ENCODE measurements around the gene PTPRT. TPM values are rescaled to one million over a fixed set of nuclear protein-coding genes. Genes with fewer than 3 reads are reported as not detected.

Gene PTPRT
- total RNA-seq, 1 experiment from 2014 or later = not detected

GRCh38 chr20:42294976-42295375 is 894.7 kb downstream of the PTPRT start:
- ChIA-PET RAD21 (ENCODE audit: low non-redundant PET in 1 of 2, low total read pairs in 2 of 2, uncharacterized antibody in 2 of 2, unreplicated experiment in 2 of 2) (no interaction called here), POLR2A (no interaction called here), CTCF (no interaction called here)
- no peak overlapping the region for H3K4me2 ChIP-seq (ENCODE audit: low read length)
- H3K36me3 ChIP-seq (ENCODE audit: control insufficient read depth in 1 of 2, insufficient read depth in 2 of 2, low read length in 2 of 2) = no peaks in the 10 kb centered on the region
- no peak overlapping the region for H2AFZ ChIP-seq (ENCODE audit: low read depth, low read length, poor library complexity, severe bottlenecking)
- no peak overlapping the region for H3K9ac ChIP-seq (ENCODE audit: low read length)
- no peak for TF ChIP-seq CBX3 (IDR thresholded peaks at IDR 0.05; ENCODE audit: low read depth)
- no peak for TF ChIP-seq CTCF (IDR thresholded peaks at IDR 0.05 in 2 of 3, conservative IDR thresholded peaks at IDR 0.05 in 1 of 3; ENCODE audit: borderline replicate concordance in 1 of 3, insufficient read depth in 1 of 3, low read depth in 2 of 3, low read length in 2 of 3)
- no peak overlapping the region for H3K4me3 ChIP-seq (replicated peaks in 1 of 2; ENCODE audit: low read depth in 1 of 2, low read length in 2 of 2)
- H4K20me1 ChIP-seq (ENCODE audit: insufficient read depth) = no peaks in the 10 kb centered on the region
- ATAC-seq (no peak), DNase-seq (ENCODE audit: low read depth, low spot score) (no peak)
- H3K4me1 ChIP-seq (ENCODE audit: control insufficient read depth in 1 of 2, insufficient read depth in 2 of 2, low read length in 2 of 2) = no peaks in the 10 kb centered on the region
- no peak overlapping the region for H3K27ac ChIP-seq (ENCODE audit: low read depth, low read length)
- no peaks in the 10 kb centered on the region for H3K79me2 ChIP-seq (ENCODE audit: insufficient read depth, low read length)
- BruUV-seq (replicated peaks) = no TSS peak
- H3K9me2 ChIP-seq (ENCODE audit: insufficient read depth) = no peaks in the 10 kb centered on the region
- H3K27me3 ChIP-seq (ENCODE audit: insufficient read depth, low read length) = no peaks in the 10 kb centered on the region
- intact Hi-C loops (cut with micrococcal nuclease) = no loop called here
- peaks cover 21 to 27% of the 10 kb centered on the region in 2 experiments; a peak in 2 of 4 replicates for H3K9me3 ChIP-seq (ENCODE audit: control insufficient read depth in 1 of 2, insufficient read depth in 1 of 2, low read depth in 1 of 2, low read length in 2 of 2)

GRCh38 chr20:42281801-42282200 is 907.9 kb downstream of the PTPRT start:
- Histone ChIP-seq H3K27me3 (ENCODE audit: insufficient read depth, low read length) (no peaks in the 10 kb centered on the region), H2AFZ (ENCODE audit: low read depth, low read length, poor library complexity, severe bottlenecking) (no peak overlapping the region), H3K9me3 (ENCODE audit: control insufficient read depth in 1 of 2, insufficient read depth in 1 of 2, low read depth in 1 of 2, low read length in 2 of 2) (peaks cover 0 to 38% of the 10 kb centered on the region in 2 experiments; a peak in 2 of 4 replicates), H3K4me3 (replicated peaks in 1 of 2; ENCODE audit: low read depth in 1 of 2, low read length in 2 of 2) (no peak overlapping the region), H3K9ac (ENCODE audit: low read length) (no peak overlapping the region), H3K9me2 (ENCODE audit: insufficient read depth) (no peaks in the 10 kb centered on the region), H3K4me1 (ENCODE audit: control insufficient read depth in 1 of 2, insufficient read depth in 2 of 2, low read length in 2 of 2) (no peaks in the 10 kb centered on the region), H3K36me3 (ENCODE audit: control insufficient read depth in 1 of 2, insufficient read depth in 2 of 2, low read length in 2 of 2) (no peaks in the 10 kb centered on the region), H3K4me2 (ENCODE audit: low read length) (no peak overlapping the region), H3K79me2 (ENCODE audit: insufficient read depth, low read length) (no peaks in the 10 kb centered on the region), H4K20me1 (ENCODE audit: insufficient read depth) (no peaks in the 10 kb centered on the region), H3K27ac (ENCODE audit: low read depth, low read length) (no peak overlapping the region)
- BruUV-seq (replicated peaks) = no TSS peak
- ChIA-PET CTCF (no interaction called here), RAD21 (ENCODE audit: low non-redundant PET in 1 of 2, low total read pairs in 2 of 2, uncharacterized antibody in 2 of 2, unreplicated experiment in 2 of 2) (no interaction called here), POLR2A (no interaction called here)
- DNase-seq (ENCODE audit: low read depth, low spot score) = no peak
- ATAC-seq = no peak
- TF ChIP-seq ZNF274 (IDR thresholded peaks at IDR 0.05; ENCODE audit: low read depth, low read length) (no peak), POLR2AphosphoS5 (IDR thresholded peaks at IDR 0.05; ENCODE audit: low read depth, low read length) (no peak), EGR1 (IDR thresholded peaks at IDR 0.05; ENCODE audit: low read depth) (no peak)
- intact Hi-C loops (cut with micrococcal nuclease) = no loop called here

Measured in HCT116 (cell line).